Stimulated activated CD4-positive, alpha-beta T cell treated with anti-CD3 and anti-CD28 coated beads, Interleukin-15, amount 100 ng/mL, for 1 hour (primary cell): ENCODE data around the gene EMP2.
"Not testable (repeated sequence)": the region's sequence is repeated elsewhere in the genome, so short reads cannot be mapped to it uniquely, and the experiment has no call there.

Experiments
- DNase-seq, 2 donors: peaks; one replicate each; pipeline ENCODE4 v3.0.0-alpha.2; 2020; ENCODE audit warnings: low read depth in 1 of 2, low spot score in 1 of 2

The EMP2 gene, protein sequence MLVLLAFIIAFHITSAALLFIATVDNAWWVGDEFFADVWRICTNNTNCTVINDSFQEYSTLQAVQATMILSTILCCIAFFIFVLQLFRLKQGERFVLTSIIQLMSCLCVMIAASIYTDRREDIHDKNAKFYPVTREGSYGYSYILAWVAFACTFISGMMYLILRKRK

DNA sequence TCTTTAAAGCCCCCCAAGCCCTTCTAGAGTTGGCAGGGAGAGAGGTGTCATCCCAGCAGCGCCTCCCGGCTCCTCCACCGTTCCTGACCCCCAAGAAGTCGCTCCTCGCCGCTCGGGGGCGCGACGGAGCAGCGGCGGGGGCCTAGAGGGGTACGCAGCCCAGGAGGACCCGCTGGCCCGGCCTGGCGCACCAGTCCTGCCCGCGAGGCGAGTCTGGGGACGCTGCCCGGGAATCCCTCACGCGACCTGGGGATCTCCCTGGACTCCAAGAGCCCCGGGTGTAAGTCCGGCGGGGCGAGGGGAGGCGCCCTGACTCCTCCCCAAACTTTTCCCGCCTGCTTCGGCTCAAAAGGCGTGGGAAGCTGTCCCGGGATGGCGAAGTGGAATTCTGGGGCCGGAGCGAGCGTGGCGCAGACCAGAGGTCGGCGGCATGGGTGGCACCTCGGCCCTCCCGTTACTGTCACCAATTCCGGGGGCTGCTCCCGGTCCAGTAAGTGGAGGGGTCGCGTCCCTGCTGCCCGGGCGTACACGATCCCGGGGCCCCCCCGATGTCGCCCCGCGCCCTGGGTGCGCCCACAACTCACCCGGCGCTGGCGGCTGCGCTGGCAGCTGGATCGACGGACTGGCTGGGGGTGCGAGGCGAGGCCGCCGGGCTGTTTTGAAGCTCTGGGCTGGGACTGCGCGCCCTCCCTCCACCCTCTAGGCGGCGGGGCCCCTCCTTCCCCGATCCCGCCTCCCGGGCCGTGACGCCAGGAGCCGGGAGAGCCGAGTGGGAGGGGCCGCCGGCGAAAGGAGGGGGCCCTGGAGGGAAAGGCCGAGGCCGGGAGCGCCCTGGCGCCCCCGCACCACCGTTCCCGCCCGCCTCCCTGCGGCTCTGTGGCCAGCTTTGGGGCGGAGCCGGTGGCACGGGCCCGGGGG is at the start of gene EMP2:
Gene EMP2, minus strand, starts transcription at position 634 of the 918 bp plus-strand sequence. CDS start 32,981 bp downstream, outside the sequence.
- no peak for DNase-seq

DNA sequence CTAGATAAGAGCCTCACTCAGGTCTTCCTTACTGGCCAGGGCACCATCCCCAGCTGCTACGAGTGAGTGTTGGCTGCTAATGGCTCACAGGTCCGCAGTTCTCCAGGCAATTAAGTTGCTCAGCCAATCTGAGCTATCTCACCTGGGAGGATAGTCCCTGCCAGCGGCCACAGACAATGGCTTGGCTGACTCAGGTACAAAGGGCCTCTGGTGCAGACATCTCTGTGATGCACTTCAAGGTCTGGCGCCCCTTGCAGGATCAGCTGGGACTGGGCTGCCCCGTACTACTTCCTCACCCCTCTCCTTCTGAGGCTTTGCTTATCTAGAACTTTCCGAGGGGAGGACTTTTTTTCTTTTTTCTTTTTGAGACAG is 49.2 kb upstream of the EMP2 start:
- no peak for DNase-seq

DNA sequence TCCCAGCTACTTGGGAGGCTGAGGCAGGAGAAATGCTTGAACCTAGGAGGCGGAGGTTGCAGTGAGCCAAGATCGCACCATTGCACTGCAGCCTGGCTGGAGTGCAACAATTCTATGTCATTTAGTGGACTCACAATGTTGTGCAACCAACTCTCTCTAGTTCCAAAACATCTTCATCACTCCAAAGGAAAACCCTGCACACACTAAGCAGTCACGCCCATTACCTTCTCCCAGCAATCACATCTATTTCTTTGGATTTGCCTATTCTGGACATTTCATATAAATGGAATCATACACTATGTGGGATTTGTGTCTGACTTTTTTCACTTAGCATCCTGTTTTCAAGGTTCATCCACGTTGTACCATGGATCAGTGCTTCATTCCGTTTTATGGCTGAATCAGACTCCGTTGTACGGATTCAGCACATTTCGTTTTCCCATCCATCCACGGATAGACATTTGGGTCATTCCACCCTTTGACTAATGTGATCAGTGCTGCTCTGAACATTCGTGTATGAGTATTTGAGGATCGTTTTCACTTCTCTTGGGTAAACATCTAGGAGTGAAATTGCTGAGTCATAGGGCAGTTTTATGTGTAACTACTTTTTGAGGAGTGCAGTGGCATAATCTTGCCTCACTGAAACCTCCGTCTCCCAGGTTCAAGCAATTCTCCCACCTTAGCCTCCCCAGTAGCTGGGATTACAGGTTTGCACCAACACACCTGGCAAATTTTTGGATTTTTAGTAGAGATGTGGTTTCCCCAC is 45.4 kb upstream of the EMP2 start:
- DNase-seq, result no peak

DNA sequence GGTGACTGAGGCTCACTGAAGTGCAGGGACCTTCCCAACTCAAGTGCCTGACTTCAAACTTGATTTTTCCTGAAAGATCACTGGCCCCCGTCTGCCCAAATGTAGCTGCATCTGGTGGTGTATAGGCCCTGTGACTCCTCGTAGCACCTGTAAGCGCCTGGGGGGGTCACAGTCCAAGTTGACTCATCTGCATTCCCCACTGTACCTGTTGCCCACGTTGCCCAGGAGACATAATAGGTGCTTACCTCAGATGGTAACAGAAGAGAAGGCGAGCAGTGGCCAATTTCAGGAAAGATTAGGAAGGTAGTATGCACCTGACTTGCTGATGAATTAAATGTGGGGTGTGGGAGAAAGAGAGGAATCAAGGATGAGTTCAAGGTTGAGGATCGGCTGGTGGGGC is 44.1 kb upstream of the EMP2 start:
- no peak for DNase-seq

DNA sequence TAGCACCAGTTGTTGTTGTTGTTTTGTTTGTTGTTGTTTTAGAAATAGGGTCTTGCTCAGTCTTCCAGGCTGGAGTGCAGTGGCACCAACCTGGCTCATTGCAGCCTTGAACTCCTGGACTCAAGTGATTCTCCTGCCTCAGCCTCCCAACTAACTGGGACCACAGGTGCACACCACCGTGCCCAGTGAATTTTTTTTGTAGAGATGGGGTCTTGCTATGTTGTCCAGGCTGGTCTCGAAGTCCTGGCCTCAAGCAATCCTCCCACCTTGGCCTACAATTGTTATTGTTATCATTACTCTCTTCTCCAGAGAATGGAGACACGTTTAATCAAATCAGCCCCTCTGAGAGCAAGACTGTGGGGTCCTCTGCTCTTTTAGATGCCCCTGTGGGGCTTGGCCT is 42.7 kb upstream of the EMP2 start:
- DNase-seq, result no peak

DNA sequence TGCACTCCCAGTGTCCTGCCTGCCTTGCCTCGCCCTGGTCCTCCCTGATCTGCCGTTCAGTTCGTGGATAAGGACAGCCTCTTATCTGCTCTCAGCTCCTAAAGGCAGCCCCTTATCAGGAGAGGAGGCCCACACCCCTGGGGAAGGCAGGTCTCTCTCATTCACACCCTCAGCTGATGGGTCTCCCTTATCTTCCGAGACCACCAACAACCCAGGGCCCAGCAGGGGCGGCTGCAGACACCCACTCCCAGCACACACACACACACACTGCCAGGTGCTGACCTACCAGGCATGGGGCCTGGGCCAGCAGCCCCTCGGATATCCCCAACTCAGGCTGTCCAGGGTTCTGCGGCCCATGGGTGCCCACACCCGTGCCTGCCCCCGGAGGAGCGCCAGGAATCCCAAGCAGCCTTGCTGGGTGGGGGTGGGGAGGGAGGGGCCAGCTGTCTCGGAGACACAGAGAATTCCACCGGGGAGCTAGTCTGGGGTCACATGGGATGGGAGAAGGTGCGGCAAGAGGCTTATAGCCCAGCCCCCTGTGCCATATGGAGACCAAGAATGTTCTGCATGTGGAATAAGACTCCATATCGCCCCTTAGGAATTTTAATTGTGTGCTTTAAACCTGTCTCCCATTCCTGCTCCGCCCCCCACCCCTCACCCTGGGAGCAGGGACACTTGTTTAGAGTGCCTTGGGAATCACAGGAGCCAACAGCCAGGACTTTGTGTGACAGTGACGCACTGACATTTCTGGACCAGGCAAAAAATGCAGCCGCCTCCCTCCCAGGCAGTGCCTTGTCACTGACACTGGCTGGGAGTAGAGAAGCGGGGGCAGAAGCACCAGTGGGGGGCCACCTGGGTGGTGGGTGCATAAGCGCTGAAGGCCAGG is 41.9 kb upstream of the EMP2 start:
- no peak for DNase-seq

DNA sequence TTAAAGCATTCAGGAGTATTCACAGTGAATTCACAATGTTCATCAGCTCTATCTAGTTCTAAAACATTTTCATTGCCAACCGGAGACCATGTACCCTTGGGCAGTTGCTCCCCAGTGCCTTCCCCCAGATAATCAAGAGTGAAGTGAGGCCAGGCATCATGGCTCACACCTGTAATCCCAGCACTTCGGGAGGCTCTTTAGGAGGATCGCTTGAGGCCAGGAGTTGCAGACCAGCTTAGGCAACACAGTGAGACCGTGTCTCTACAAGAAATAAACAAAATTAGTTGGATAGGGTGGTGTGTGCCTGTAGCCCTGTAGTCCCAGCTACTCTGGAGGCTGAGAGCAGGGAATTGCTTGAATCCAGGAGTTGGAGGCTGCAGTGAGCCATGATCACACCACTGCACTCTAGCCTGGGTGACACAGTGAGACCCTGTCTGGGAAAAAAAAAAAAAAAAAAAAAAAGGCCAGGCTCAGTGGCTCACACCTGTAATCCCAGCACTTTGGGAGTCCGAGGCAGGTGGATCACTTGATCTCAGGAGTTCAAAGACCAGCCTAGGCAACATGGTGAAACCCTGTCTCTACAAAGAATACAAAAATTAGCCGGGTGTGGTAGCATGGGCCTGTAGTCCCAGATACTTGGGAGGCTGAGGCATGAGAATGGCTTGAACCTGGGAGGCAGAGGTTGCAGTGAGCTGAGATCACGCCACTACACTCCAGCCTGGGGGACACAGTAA is 41.0 kb upstream of the EMP2 start:
- not testable (repeated sequence) for DNase-seq

DNA sequence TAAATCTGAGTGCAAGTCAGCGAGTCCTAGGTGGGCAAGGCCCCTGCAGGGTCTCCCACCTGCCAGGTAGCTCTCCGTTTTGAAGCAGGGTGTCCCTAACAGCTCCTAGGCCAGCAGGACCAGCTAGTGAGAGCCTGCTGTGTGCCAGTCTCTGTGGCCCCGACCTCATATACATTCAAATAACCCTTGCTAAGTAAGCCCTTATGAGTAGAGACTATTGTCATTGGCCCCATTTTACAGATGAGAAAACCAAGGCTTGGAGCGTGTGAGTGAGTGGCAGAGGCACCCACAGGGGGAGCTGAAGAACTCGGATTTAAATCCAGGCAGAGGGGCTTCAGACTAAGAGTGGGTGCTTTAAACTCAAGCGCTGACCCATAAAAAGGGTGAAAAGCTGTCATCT is 39.7 kb upstream of the EMP2 start:
- DNase-seq, result no peak

DNA sequence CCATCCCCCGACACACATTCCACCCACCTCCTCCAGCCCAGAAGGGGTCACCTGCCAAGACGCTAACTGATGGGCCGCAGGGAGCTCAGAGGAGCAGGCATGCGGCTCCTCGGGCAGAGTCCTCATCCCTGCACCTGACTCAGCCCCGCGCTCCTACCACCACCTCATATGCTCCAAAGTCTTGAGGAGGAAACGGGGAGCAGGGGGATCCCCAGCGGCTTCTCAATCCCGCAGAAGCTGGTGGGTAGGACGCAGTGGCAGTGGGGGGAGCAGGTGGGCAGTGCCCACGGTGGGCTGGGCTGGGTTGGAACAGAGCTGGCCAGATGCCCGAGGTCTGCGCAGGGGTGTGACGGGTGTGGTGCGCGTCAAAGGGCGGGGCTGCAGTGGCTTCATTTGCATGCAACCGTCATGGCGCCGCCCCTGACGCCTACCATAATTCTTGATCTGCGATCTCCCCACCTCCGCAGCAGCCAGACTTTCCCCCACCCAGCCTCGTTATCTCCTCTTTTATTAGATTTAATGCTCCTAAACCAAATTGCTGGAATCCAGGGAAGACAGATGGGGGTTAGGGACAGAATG is 39.0 kb upstream of the EMP2 start:
- no peak for DNase-seq

DNA sequence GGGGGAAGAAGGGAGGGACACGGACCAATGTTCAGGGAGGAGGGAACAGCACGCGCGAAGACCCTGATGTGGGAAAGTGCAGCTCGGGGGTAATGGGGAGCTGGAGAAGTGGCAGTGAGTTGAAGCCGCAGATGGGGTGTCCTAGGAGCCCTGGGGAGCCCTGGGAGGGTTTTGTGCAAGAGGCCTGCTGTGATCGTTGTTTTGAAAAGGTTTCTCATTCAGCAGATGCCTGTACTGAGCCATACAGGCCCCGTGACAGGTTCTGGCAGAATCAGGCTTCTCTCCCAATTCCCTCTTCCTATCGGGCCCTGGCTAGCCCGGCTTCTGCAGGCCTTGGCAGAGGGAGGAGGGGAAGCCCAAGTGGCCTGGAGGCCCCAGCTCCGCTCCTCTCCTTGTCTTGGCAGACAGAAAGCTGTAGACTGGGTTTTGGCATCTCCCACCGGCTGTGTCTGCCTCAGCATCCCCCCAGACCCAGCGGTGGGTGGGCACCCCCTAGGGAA is 38.4 kb upstream of the EMP2 start:
- DNase-seq, result no peak

DNA sequence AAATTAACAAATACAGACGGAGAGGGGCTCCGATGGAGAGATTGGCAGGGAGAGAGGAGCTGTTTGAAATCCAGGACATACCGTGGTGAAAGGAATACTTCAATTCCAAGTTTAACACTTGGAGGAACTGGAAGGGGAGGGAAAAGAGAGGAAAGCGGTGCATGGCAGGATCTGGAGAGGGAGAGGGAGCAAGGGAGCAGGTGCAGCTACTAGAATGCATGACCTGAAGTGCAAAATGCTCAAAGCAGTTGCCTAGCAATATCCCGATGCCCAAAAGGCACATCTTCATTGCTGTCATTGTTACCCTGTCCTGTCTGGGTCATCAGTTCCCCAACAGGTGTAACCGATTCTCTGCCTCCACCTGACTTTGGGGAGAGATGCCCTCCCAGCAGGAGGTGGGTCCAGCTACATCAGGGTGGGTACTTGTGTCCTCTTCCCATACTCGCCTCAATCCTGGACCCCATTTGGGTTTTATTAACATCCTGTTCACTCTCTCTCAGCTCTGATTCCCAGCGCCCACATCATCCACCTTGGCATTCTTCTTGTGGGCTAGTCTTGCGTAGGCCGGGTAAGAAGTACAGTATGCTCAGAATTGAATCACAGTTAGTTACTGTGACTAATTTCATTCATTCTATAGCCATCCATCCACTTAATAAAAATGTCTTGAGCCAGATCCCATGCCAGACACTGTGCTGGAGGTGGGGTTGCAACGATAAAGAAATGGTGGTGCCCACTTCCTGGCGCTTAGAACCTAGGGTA is 37.4 kb upstream of the EMP2 start:
- DNase-seq, result no peak

DNA sequence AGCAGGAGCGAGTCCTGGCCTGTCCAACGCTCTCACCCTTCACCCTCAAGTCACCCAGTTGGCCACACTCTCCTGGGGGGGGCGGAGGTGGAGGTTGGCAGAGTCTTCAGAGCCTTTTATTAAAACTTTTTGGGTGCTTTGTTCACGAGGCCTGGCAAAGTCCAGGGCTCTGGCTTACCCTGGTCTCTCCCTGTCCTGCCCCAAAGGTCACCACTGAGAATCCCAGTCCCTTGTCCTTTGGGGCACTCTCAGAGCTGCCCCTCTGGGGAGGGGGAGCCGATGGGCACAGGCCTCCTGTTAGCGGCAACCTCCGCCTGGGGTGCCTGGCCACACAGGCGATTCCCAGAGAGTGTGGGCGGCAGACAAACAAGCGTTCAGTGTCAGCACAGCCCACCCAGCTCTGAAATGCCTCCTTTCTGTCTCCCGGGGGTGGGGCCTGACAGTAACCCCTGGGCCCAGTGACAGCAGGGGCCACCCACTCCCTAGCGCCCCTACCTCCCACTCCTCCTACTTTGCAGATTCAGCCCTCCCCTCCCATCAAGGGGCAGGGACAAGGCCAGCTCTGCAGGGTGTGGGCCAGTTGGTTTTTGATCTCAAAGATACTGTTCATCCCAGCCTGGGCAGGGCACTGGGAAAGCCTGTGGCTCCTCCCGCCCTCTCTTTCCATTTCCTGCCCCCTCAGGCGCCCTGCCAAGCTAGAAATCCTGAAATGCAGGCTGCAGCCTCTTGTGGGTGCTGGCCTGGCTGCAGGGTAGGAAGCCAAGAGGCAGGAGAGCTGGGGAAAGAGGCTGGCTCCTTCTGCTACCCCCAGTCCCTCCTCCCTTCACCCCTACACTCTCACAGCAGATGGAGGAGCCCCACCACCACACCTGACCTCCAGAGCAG is 36.6 kb upstream of the EMP2 start:
- no peak for DNase-seq

DNA sequence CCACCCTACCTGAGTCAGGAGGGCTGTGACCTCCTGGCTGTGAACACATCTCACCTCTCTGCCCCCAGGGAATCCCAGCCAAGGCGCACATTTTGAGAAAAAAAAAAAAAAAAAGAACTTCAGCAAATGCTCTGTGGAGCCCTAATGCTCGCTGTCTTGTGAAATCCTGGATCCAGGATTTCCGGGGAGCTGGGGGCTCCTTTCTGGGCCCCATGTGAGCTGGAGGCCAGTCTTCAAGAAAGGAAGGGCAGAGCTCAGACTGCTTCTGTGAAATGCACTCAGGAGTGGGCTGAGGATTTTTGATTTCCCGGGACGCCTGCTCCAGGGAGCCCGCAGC is 36.0 kb upstream of the EMP2 start:
- DNase-seq, result no peak

DNA sequence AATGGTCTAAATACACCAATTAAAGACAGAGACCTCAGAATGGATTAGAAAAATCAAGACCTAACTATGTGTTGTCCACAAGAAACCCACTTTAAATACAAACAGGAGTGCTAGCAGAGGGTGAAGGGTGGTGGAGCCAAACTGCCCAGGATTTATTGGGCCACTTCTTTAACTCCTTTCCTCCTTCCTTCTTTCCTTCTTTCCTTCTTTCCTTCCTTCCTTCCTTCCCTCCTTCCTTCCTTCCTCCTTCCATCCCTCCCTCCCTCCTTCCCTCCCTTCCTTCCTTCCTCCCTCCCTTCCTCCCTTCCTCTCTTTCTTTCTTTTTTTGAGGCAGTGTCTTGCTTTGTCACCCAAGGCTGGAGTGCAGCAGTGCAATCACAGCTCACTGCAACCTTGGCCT is 34.3 kb upstream of the EMP2 start:
- no peak for DNase-seq

DNA sequence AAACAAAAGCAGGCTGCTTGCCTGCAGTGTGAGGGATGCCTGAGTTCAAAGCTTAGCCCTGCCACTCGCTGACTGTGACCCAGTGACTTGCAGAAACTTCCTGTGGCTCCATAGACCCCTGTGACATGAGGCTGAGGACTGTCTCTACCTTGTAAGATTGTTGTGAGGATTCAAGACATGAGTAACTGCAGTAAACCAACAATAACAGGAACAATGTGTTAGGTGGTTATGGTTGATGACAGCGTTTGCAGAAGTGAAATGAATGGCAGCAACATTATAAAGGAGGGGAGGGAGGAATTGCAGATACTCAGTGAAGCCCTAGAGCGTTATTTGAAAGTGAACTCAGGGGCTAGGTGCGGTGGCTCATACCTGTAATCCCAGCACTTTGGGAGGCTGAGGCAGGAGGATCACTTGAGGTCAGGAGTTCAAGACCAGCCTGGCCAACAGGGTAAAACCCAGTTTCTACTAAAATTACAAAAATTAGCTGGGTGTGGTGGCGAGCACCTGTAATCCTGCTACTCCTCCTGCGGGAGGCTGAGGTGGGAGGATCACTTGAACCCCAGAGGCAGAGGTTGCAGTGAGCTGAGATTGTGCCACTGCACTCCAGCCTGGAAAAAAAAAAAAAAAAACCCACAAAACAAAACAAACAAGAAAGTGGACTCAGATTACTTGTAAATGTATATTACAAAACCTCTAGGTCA is 33.5 kb upstream of the EMP2 start:
- DNase-seq, result no peak

DNA sequence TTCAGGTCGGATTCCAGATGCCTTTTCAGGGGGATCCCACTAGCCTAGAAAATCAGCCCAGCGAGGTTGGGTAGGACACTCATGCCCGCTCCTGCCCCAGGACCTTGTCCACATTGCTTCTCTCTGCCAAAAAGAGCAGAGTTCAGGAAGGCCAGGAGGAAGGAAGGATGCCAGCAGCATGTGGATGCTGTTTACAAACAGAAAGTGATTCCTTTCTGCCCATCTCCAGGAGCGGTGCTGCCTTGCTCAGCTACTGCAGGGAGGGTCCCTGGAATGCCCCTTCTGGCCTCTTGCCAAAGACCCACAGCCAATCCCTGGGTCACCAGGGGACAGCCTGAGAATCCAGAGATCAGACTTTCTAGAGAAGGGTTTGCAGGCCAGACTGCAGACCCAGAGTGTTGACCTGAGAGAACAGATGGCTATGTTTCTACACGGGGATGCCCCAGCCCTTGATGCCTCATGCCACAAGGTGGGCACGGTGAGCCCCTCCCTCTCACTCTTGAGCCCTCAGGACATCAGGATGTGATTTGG is 32.3 kb upstream of the EMP2 start:
- no peak for DNase-seq

DNA sequence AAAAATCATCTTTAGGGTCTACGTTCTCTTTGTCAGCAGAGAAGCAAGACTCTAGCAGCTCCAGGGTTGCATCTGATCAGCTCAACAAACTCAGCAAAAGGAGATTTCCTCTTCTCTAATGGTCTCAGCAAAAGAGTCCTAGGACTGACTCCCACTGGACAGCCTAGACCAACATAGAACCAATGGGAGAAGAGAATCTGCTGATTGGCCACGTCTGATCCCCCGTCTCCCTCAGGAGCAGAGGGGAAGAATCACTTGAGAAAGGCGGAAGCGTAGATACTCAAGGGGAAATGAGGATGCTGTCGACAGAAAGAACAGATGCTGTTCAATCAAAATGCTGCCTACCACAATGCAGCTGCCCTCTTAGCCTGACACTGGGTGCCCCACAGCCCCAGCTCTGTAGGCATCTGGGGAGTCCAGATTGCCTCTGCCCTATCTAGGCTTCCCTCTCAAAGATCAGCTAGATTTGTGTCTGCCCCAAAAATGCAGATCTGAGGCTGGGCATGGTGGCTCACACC is 31.5 kb upstream of the EMP2 start:
- DNase-seq, result no peak
